ENCODE results near the gene PDCD7.
"Not testable (repeated sequence)": the region's sequence is repeated elsewhere in the genome, so short reads cannot be mapped to it uniquely, and the experiment has no call there.

PDCD7 gene

DNA sequence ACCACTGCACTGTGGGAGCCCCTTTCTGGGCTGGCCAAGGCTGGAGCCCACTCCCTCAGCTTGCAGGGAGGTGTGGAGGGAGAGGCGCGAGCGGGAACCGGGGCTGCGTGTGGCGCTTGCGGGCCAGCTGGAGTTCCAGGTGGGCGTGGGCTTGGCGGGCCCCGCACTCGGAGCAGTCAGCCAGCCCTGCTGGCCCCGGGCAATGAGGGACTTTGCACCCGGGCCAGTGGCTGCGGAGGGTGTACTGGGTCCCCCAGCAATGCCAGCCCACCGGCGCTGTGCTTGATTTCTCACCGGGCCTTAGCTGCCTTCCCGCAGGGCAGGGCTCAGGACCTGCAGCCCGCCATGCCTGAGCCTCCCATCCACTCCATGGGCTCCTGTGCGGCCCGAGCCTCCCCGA is 58.7 kb downstream of the PDCD7 start:
- DNase-seq (ENCODE audit: low read depth): not testable (repeated sequence)

DNA sequence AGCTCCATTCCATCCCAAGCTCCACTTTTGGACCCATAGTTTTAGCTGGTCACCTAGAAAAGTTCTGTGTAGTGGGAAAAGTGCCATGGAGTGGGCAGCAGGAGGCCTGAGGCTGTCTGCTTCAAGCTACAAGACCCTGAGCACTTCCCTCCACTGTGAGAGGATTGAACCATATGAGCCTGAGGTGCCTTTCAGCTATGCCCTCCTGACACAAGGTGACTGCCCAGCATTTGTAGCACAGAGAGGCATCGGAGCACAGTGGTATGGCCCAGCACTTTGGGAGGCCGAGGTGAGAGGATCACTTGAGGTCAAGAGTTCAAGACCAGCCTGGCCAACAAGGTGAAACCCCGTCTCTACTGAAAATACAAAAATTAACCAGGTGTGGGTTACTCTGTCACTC is 61.0 kb downstream of the PDCD7 start:
- no peak for DNase-seq (ENCODE audit: low read depth)

DNA sequence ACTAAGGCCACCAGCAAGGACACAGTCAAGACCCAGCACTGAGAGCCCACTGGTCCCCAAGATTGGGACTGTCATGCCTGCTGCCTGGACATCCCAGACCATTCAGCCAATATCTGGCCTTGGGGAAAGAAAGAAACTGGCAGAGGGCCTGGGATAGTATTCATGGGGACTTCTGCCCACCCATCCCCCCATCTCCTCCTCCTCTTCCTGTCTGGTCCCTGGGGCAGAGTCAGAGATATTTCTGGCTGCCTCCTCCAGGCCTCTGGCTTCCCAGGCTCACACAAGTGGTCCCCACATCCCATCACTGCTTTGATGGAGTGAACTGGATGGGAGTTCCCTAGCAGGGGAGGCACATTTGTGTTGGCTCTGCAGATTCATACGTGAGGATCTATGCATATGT is 61.6 kb downstream of the PDCD7 start:
- no peak for DNase-seq (ENCODE audit: low read depth)

DNA sequence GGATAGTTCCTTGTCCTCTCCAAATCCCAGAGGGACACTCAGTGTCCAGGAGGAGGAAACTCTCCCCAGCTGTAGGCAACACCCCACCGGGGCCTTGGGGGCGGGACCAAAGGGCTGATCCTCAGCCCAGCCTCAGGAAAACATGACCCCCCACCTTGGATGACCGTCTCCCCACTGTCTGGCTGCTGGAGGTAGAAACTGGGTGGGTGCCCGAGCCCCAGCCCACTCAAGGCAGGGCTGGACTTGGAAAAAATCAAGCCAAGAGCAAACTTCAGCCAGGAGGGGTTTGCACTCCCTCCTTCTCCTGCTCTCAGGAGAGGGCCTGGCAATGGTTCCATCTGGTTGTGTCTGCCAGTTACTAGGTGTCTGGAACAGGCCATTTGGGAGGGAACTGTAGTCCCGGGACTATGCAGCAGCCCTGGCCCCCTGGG is 62.2 kb downstream of the PDCD7 start:
- no peak for DNase-seq (ENCODE audit: low read depth)

DNA sequence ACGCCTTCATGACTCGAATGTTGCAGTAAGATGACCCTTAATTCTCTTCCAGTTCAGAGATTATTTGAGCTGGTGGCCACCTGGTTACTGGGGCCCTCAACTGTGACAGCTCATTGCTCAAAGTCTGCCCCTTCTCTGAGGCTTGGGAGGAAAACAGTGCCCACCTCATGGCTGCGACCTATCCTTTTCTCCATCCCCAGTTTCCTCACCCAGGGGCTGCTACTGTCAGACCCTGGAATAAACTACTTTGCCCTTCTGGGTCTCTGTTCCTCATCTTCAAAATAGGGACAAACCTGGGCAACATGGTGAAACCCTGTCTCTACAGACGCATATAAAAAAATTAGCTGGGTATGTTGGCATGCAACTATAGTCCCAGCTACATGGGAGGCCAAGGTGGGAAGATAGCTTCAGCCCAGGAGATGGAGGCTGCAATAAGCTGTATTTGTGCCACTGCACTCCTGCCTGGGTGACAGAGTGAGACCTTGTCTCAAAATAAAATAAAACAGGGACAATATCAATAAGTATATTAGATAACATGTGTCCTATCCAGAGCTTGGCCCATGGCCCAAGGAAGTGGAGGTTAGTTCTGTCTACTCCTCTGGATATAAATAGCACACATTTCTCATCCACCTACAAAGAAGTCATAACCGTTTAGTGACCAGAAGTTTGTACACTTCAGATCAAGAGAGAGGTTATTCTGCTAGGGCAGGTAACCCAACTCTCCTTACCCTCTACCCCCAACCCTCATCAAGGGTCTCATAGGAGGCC is 63.6 kb downstream of the PDCD7 start:
- no peak for DNase-seq (ENCODE audit: low read depth)

DNA sequence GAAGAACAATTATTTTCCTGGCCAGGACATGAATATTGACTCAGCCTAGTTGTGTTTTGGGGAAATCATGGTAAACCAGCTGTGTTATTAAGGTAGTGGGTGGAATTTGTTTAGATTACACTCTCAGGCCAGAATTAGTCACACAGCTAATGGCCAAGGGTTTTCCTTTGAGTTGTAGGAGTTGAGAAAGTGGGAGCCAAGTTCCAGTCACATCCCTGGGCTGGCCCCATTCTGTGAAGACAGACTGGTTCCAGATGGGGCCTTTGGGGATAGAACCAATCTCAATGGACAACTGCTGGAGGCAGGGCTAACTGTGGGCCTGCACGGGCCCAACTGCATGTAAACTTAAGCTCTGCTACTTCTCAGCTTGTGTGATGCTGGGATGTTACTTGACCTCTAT is 64.4 kb downstream of the PDCD7 start:
- DNase-seq (ENCODE audit: low read depth): peak; percentile 82

DNA sequence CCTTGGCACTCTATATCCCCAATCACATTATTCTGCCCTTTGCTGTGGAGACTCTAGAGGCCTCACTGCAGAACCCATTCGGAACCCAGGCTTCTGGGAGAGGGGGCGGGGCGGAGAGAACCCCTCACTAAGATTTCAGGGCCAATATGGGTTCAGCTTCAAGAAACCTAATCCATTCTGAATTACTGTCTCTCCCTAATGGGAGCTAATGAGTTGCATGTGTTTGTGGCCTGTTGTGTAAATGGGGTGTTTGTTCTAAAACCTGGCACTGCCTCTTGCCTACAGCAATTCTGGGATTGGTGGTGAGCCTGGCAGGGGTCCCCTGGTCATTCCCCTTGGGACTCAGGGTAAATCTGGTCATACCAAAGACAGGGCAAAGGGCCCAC is 65.2 kb downstream of the PDCD7 start:
- DNase-seq (ENCODE audit: low read depth): no peak

DNA sequence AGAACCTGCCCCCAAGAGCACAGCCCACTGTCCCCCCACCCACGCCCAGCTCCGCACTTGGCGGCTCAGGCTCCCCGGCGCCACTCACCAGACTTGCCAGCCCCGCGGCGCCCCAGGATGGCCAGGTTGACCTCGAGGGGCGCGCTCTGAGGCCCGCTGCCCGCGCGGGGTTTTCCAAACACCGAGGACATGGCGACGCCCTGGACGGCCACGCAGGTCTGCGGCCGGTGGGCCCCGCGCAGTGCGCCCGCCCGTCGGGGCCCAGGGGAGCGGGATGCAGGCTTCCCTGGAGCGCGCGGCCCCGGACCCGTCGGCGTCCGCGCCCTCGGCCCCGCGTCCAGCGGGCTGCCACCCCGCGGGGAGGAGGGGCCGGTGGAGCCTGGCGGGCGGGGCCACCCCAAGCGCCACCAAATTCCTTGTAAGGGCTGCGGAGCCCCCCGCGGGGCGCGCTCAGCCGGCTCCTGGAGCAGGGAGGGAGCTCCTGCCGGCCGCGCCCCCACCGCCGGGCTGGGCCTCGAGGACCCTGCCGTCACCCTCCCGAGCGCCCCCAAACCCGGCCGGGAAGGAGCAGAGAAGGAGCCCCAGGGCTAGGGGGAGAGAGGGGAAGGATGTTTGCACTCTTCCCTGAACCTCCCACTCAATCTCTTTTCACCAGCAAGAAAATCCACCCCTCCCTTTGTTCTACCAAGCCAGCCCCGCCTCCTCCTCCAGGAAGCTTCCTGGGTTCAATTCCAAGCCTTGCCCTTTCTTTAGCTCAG is 65.8 kb downstream of the PDCD7 start, which contains the start of gene RASL12:
TSS of gene RASL12 (minus strand) at position 347 of the 758 bp plus-strand sequence. CDS start at position 191, 156 bp downstream.
- no peak for DNase-seq (ENCODE audit: low read depth)
